ENCODE results near the gene CDK6.

The CDK6 gene

GRCh38 chr7:92715963-92716362, 120.4 kb downstream of the CDK6 start:
- H3K9ac ChIP-seq = no peak overlapping the region
- peaks cover 7% of the 10 kb centered on the region for H3K79me2 ChIP-seq
- no peak overlapping the region for H3K4me3 ChIP-seq (ENCODE audit: low read depth, low read length)
- H3K27ac ChIP-seq = no peak overlapping the region
- no peak overlapping the region for H3K4me2 ChIP-seq (ENCODE audit: low read length)
- H3K4me1 ChIP-seq = peaks cover 4% of the 10 kb centered on the region
- no peaks in the 10 kb centered on the region for H3K27me3 ChIP-seq (ENCODE audit: control insufficient read depth, insufficient read depth, low read length)
- no peaks in the 10 kb centered on the region for H3K9me3 ChIP-seq (ENCODE audit: control insufficient read depth, low read length)
- no peak for TF ChIP-seq CTCF (IDR thresholded peaks at IDR 0.05)
- no peaks in the 10 kb centered on the region for H3K36me3 ChIP-seq (ENCODE audit: control insufficient read depth, insufficient read depth, low read length)
- H2AFZ ChIP-seq = no peak overlapping the region

- H3K4me3 ChIP-seq (ENCODE audit: low read depth, low read length) = no peak overlapping the region
- no peak overlapping the region for H3K27ac ChIP-seq
- no peak overlapping the region for H2AFZ ChIP-seq
- peaks cover 4% of the 10 kb centered on the region for H3K4me1 ChIP-seq
- no peak overlapping the region for H3K9ac ChIP-seq
- no peak overlapping the region for H3K4me2 ChIP-seq (ENCODE audit: low read length)
- H3K79me2 ChIP-seq = peaks cover 7% of the 10 kb centered on the region
- no peaks in the 10 kb centered on the region for H3K9me3 ChIP-seq (ENCODE audit: control insufficient read depth, low read length)
- no peak for TF ChIP-seq CTCF (IDR thresholded peaks at IDR 0.05)
- no peaks in the 10 kb centered on the region for H3K36me3 ChIP-seq (ENCODE audit: control insufficient read depth, insufficient read depth, low read length)
- H3K27me3 ChIP-seq (ENCODE audit: control insufficient read depth, insufficient read depth, low read length) = no peaks in the 10 kb centered on the region
Observed at GRCh38 chr7:92714767-92715166, 121.6 kb downstream of the CDK6 start.

- Histone ChIP-seq H3K4me1 (peaks cover 2% of the 10 kb centered on the region), H3K9ac (no peak overlapping the region), H3K4me3 (ENCODE audit: low read depth, low read length) (no peak overlapping the region), H3K27me3 (ENCODE audit: control insufficient read depth, insufficient read depth, low read length) (no peaks in the 10 kb centered on the region), H3K9me3 (ENCODE audit: control insufficient read depth, low read length) (no peaks in the 10 kb centered on the region), H3K4me2 (ENCODE audit: low read length) (no peak overlapping the region), H2AFZ (no peak overlapping the region), H3K27ac (no peak overlapping the region), H3K79me2 (peaks cover 7% of the 10 kb centered on the region), H3K36me3 (ENCODE audit: control insufficient read depth, insufficient read depth, low read length) (no peaks in the 10 kb centered on the region)
- TF ChIP-seq CTCF (IDR thresholded peaks at IDR 0.05) = no peak
Observed at GRCh38 chr7:92714280-92714679, 122.1 kb downstream of the CDK6 start.

- Histone ChIP-seq H3K4me1 (no peaks in the 10 kb centered on the region), H3K9me3 (ENCODE audit: control insufficient read depth, low read length) (no peaks in the 10 kb centered on the region), H2AFZ (no peak overlapping the region), H3K79me2 (peaks cover 10% of the 10 kb centered on the region), H3K27me3 (ENCODE audit: control insufficient read depth, insufficient read depth, low read length) (no peaks in the 10 kb centered on the region), H3K27ac (no peak overlapping the region), H3K36me3 (ENCODE audit: control insufficient read depth, insufficient read depth, low read length) (no peaks in the 10 kb centered on the region), H3K4me3 (ENCODE audit: low read depth, low read length) (no peak overlapping the region), H3K4me2 (ENCODE audit: low read length) (no peak overlapping the region), H3K9ac (no peak overlapping the region)
- no peak for TF ChIP-seq CTCF (IDR thresholded peaks at IDR 0.05)
Observed at GRCh38 chr7:92709912-92710311, 126.5 kb downstream of the CDK6 start.

- H3K4me2 ChIP-seq (ENCODE audit: low read length) = no peak overlapping the region
- H3K4me3 ChIP-seq (ENCODE audit: low read depth, low read length) = no peak overlapping the region
- no peak overlapping the region for H2AFZ ChIP-seq
- H3K9me3 ChIP-seq (ENCODE audit: control insufficient read depth, low read length) = no peaks in the 10 kb centered on the region
- no peak for TF ChIP-seq CTCF (IDR thresholded peaks at IDR 0.05)
- H3K36me3 ChIP-seq (ENCODE audit: control insufficient read depth, insufficient read depth, low read length) = no peaks in the 10 kb centered on the region
- no peak overlapping the region for H3K9ac ChIP-seq
- H3K27me3 ChIP-seq (ENCODE audit: control insufficient read depth, insufficient read depth, low read length) = no peaks in the 10 kb centered on the region
- H3K4me1 ChIP-seq = no peaks in the 10 kb centered on the region
- peaks cover 10% of the 10 kb centered on the region for H3K79me2 ChIP-seq
- no peak overlapping the region for H3K27ac ChIP-seq
Observed at GRCh38 chr7:92709150-92709549, 127.2 kb downstream of the CDK6 start.
